HepG2 (cell line): Measurements from ENCODE around the gene NGRN. TPM values are rescaled to one million over a fixed set of nuclear protein-coding genes. Genes with fewer than 3 reads are reported as not detected.

Experiments used
- ATAC-seq: fragments of 200-7000 bp; cut with Tn5 transposase; 3 replicates; pipeline ENCODE4 v1.9.1; 2020; ENCODE audit warnings: mild to moderate bottlenecking, moderate library complexity
- BruUV-seq: library from RNA; stranded (reverse); fragments of 400-500 nt; replicated peaks from 2 replicates; lab custom pipeline; 2021; lab: Mats Ljungman, UMichigan
- CTCF ChIA-PET: fragments of 300-600 bp; formaldehyde crosslinking; extraction: SDS; loops from one replicate; lab custom pipeline; 2021; ENCODE audit warnings: low total read pairs, inconsistent platforms, low intra/inter-chr PET ratio; lab: Yijun Ruan, JAX
- POLR2A ChIA-PET: fragments of 350-600 bp; sonication (Branson Sonifier 250); formaldehyde crosslinking; loops from one replicate; lab custom pipeline; 2020; ENCODE audit warnings: antibody characterized with exemption, inconsistent platforms; lab: Yijun Ruan, JAX
- DNase-seq: peaks from one replicate; pipeline ENCODE4 v3.0.0-alpha.2; 2015; ENCODE audit warnings: low spot score
- FAIRE-seq: peaks from 3 replicates; lab custom pipeline; 2011; peaks lifted over from hg19 to GRCh38; lab: Jason Lieb, UNC
- H2AFZ ChIP-seq: one replicate; pipeline ENCODE4 v1.6.1; 2011; ENCODE audit warnings: low read length, inconsistent platforms
- H3K27ac ChIP-seq: fragments of 300-600 bp; 3 replicates; pipeline ENCODE4 v1.8.0; 2011; ENCODE audit warnings: mixed run types, mild to moderate bottlenecking, mixed read lengths, low read length, inconsistent platforms; ENCODE audit not compliant: insufficient read depth; ENCODE audit errors: extremely low read length
- H3K27me3 ChIP-seq, 2 experiments: fragments of 200-600 bp in 1 of 2; 2 replicates in 1 of 2; 3 replicates in 1 of 2; pipeline versions ENCODE4 v1.6.0 to v1.8.0; 2011; ENCODE audit warnings: low read length in 2 of 2, mild to moderate bottlenecking in 2 of 2, moderate library complexity in 2 of 2, inconsistent platforms in 1 of 2; ENCODE audit not compliant: insufficient read depth in 2 of 2, control insufficient read depth in 1 of 2
- H3K36me3 ChIP-seq, 2 experiments: fragments of 200-600 bp in 1 of 2; replicated peaks in 1 of 2; 2 replicates in 1 of 2; 3 replicates in 1 of 2; pipeline versions ENCODE4 v1.5.1 to v1.8.0; 2011; ENCODE audit warnings: low read length in 2 of 2, inconsistent platforms in 1 of 2; ENCODE audit not compliant: insufficient read depth in 2 of 2, control insufficient read depth in 1 of 2
- H3K4me1 ChIP-seq: 2 replicates; pipeline ENCODE4 v1.5.1; 2012; ENCODE audit warnings: low read length, inconsistent platforms; ENCODE audit not compliant: insufficient read depth
- H3K4me2 ChIP-seq: 2 replicates; pipeline ENCODE4 v1.6.0; 2011; ENCODE audit warnings: low read depth, low read length, inconsistent platforms
- H3K4me3 ChIP-seq, 3 experiments: fragments of 200-600 bp in 1 of 3; sonication (generic), shearing (Covaris generic) in 1 of 3; replicated peaks in 1 of 3; 2 replicates each; pipeline ENCODE4 v1.5.1; 2011 to 2016; ENCODE audit warnings: low read length in 3 of 3, inconsistent platforms in 2 of 3, low read depth in 2 of 3, mild to moderate bottlenecking in 2 of 3, control low read depth in 1 of 3, mixed read lengths in 1 of 3; ENCODE audit not compliant: insufficient read depth in 1 of 3
- H3K79me2 ChIP-seq: one replicate; pipeline ENCODE4 v1.6.1; 2011; ENCODE audit warnings: low read length, inconsistent platforms; ENCODE audit not compliant: insufficient read depth
- H3K9ac ChIP-seq: 2 replicates; pipeline ENCODE4 v1.6.0; 2011; ENCODE audit warnings: mild to moderate bottlenecking, low read depth, low read length, inconsistent platforms; ENCODE audit not compliant: insufficient read depth
- H3K9me3 ChIP-seq: 2 replicates; pipeline ENCODE4 v1.5.1; 2012; ENCODE audit warnings: mild to moderate bottlenecking, low read length
- H4K20me1 ChIP-seq: 2 replicates; pipeline ENCODE4 v1.6.0; 2011; ENCODE audit warnings: inconsistent platforms, mild to moderate bottlenecking, low read length, moderate library complexity; ENCODE audit not compliant: insufficient read depth
- ARNTL ChIP-seq: sonication (generic); formaldehyde crosslinking; IDR thresholded peaks from 2 replicates; pipeline ENCODE4 v1.4.0; 2020; ENCODE audit warnings: mild to moderate bottlenecking, missing genetic modification reagents
- BCL6 ChIP-seq: IDR thresholded peaks from 2 replicates; pipeline ENCODE4 v1.6.1; 2016; ENCODE audit warnings: missing genetic modification reagents, missing compliant biosample characterization
- CBFB ChIP-seq: sonication (generic); formaldehyde crosslinking; IDR thresholded peaks from 2 replicates; pipeline ENCODE4 v1.4.0; 2020; ENCODE audit warnings: missing genetic modification reagents
- ELF4 ChIP-seq: sonication (generic); formaldehyde crosslinking; IDR thresholded peaks from 2 replicates; pipeline ENCODE4 v1.5.0; 2020; ENCODE audit warnings: missing genetic modification reagents, mild to moderate bottlenecking, moderate library complexity, borderline replicate concordance
- HIVEP1 ChIP-seq: sonication (generic); formaldehyde crosslinking; IDR thresholded peaks from 2 replicates; pipeline ENCODE4 v1.4.0; 2020; ENCODE audit warnings: mild to moderate bottlenecking, missing genetic modification reagents
- HOXA3 ChIP-seq: sonication (generic); formaldehyde crosslinking; IDR thresholded peaks from 2 replicates; pipeline ENCODE4 v1.5.0; 2020; ENCODE audit warnings: missing genetic modification reagents
- NAIF1 ChIP-seq: sonication (generic); formaldehyde crosslinking; IDR thresholded peaks from 2 replicates; pipeline ENCODE4 v1.5.0; 2020; ENCODE audit warnings: mild to moderate bottlenecking, missing genetic modification reagents, borderline replicate concordance
- ZNF788 ChIP-seq: sonication (generic); formaldehyde crosslinking; IDR thresholded peaks from 2 replicates; pipeline ENCODE4 v1.5.0; 2020; ENCODE audit warnings: mild to moderate bottlenecking, missing genetic modification reagents, borderline replicate concordance
- ZNF879 ChIP-seq: sonication (generic); formaldehyde crosslinking; IDR thresholded peaks from 2 replicates; pipeline ENCODE4 v1.8.1; 2023; ENCODE audit warnings: missing genetic modification reagents
- ZNF883 ChIP-seq: sonication (generic); formaldehyde crosslinking; IDR thresholded peaks from 2 replicates; pipeline ENCODE4 v1.5.1; 2020; ENCODE audit warnings: mild to moderate bottlenecking, missing genetic modification reagents; ENCODE audit errors: not compliant biosample characterization
- WGBS: methylation state at CpG from one replicate; pipeline ENCODE4 v1.1.6; 2017; ENCODE audit warnings: low lambda C conversion rate; 5-methylcytosine and 5-hydroxymethylcytosine counted together
- in situ Hi-C: cut with HindIII; loops from 2 replicates; pipeline ENCODE4 v1.10.0; 2017; ENCODE audit warnings: low pct_unique_long_range_greater_than_20kb; ENCODE audit not compliant: extremely low pct_ligation_motif_present
- intact Hi-C: fragments of 100-400 bp; cut with micrococcal nuclease; formaldehyde crosslinking; loops from one replicate; pipeline ENCODE4 v1.10.0; 2022; ENCODE audit not compliant: unreplicated experiment
- polyA plus RNA-seq, 8 experiments: library from polyadenylated mRNA; depleted of rRNA in 3 of 8; stranded (reverse) in 7 of 8; unstranded in 1 of 8; fragments of >200 nt; fragmentation: Illumina TruSeq in 4 of 8; extraction: Trizol in 4 of 8; gene quantifications; 2 replicates each; pipeline versions ENCODE4 v1.2.1 to v1.2.3, GENCODE V29; 2011 to 2016; ENCODE audit warnings: low read depth in 4 of 8, missing spikeins in 1 of 8, mixed read lengths in 1 of 8; ENCODE audit not compliant: insufficient read depth in 1 of 8
- total RNA-seq, 5 experiments: library from RNA; depleted of rRNA; stranded (reverse); fragments of >200 nt; fragmentation: Illumina TruSeq; extraction: Trizol; gene quantifications; 2 replicates each; pipeline ENCODE4 v1.2.3, GENCODE V29; 2016; ENCODE audit warnings: low read depth in 1 of 5
- TF ChIP-seq, protein P1 (sequence below), 2 experiments: fragments of 450-650 bp in 1 of 2; sonication (generic) in 1 of 2; formaldehyde crosslinking in 1 of 2; IDR thresholded peaks; 2 replicates each; pipeline versions ENCODE4 v1.6.1 to v1.8.0; 2016 to 2022; ENCODE audit warnings: antibody characterized with exemption in 1 of 2, mild to moderate bottlenecking in 1 of 2, missing genetic modification reagents in 1 of 2

NGRN gene
- total and polyA plus RNA-seq, 2 of the 13 experiments (the other 11 are each of a cell fraction or from before 2014, with no cell fraction given), result 39.8 to 63.7 TPM

DNA sequence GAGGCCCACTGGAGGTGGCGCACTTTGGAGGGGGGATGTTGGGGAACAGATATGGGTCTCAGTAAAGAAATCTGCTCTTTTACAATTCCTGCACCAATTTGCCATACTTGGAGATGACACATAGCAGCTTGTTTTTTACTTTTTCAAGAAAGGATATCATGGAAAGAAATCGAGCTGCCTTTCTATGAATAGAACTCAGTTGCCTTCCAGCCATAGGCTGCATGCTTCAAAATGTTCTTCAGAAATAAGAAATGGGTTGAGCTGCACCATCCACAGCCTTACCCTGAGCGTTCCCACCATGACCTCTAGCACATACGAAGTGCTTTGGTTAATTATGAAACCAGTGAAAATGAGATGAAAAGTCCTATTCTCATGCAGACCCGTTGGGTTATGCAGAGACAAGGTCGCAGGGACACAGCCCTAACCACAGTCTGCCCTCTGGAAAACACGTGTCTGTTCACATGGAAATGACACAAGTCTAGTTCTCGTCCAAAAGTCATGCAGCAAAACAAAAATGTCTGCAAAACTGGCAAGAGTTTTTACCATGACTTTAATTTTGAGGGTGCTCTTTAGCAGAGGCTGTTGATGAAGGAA, 36.3 kb downstream of the NGRN start:
- peaks cover 29% of the 10 kb centered on the region for H3K4me1 ChIP-seq
- no peak overlapping the region for H3K9ac ChIP-seq
- peak overlapping the region; percentile 45 for H3K4me2 ChIP-seq
- no peak overlapping the region for H2AFZ ChIP-seq
- 12% methylated on average over 8 of the region's 8 CpGs for WGBS
- in situ Hi-C loops, result loop anchor here (10.0 kb wide), 1 partner anchor 303 kb away; no protein-coding TSS in a partner anchor
- peaks cover 0 to 3% of the 10 kb centered on the region in 2 experiments; a peak in 1 of 5 replicates for H3K27me3 ChIP-seq
- intact Hi-C loops, result no loop called here
- ATAC-seq, result peak; percentile 66
- no peak overlapping the region for H3K27ac ChIP-seq
- BruUV-seq, result no TSS peak
- H3K36me3 ChIP-seq, result no peaks in the 10 kb centered on the region
- peak; percentile 15 for DNase-seq
- peak overlapping the region in 1 of 3 experiments; percentile 13; a peak in 1 of 6 replicates for H3K4me3 ChIP-seq
- H3K79me2 ChIP-seq, result no peaks in the 10 kb centered on the region
- ChIA-PET POLR2A (no interaction called here), CTCF (no interaction called here)
- H4K20me1 ChIP-seq, result no peaks in the 10 kb centered on the region
- FAIRE-seq, result peak; percentile 51
- no peaks in the 10 kb centered on the region for H3K9me3 ChIP-seq
- TF ChIP-seq ELF4, result no peak
- peak; percentile 75 for TF ChIP-seq BCL6 (CRISPR knock-in tag)
- no peak for TF ChIP-seq ZNF879 (CRISPR knock-in tag)
- no peak for TF ChIP-seq HIVEP1 (CRISPR knock-in tag)
- TF ChIP-seq NAIF1, result no peak
- no peak for TF ChIP-seq ZNF788 (CRISPR knock-in tag)
- TF ChIP-seq HOXA3 (CRISPR knock-in tag), result no peak
- TF ChIP-seq, protein P1, sequence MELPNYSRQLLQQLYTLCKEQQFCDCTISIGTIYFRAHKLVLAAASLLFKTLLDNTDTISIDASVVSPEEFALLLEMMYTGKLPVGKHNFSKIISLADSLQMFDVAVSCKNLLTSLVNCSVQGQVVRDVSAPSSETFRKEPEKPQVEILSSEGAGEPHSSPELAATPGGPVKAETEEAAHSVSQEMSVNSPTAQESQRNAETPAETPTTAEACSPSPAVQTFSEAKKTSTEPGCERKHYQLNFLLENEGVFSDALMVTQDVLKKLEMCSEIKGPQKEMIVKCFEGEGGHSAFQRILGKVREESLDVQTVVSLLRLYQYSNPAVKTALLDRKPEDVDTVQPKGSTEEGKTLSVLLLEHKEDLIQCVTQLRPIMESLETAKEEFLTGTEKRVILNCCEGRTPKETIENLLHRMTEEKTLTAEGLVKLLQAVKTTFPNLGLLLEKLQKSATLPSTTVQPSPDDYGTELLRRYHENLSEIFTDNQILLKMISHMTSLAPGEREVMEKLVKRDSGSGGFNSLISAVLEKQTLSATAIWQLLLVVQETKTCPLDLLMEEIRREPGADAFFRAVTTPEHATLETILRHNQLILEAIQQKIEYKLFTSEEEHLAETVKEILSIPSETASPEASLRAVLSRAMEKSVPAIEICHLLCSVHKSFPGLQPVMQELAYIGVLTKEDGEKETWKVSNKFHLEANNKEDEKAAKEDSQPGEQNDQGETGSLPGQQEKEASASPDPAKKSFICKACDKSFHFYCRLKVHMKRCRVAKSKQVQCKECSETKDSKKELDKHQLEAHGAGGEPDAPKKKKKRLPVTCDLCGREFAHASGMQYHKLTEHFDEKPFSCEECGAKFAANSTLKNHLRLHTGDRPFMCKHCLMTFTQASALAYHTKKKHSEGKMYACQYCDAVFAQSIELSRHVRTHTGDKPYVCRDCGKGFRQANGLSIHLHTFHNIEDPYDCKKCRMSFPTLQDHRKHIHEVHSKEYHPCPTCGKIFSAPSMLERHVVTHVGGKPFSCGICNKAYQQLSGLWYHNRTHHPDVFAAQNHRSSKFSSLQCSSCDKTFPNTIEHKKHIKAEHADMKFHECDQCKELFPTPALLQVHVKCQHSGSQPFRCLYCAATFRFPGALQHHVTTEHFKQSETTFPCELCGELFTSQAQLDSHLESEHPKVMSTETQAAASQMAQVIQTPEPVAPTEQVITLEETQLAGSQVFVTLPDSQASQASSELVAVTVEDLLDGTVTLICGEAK (IDR thresholded peaks at IDR 0.05), result no peak
- TF ChIP-seq, protein P1 (CRISPR knock-in tag; IDR thresholded peaks at IDR 0.05), result no peak
- TF ChIP-seq ARNTL (CRISPR knock-in tag), result 0 out of 2 replicates have a peak, but pooled peaks have one; percentile 52
- no peak for TF ChIP-seq CBFB
- no peak for TF ChIP-seq ZNF883 (CRISPR knock-in tag)
